Natural killer cell (primary cell): ENCODE data around the gene MEIS2. TPM values are rescaled to one million over a fixed set of nuclear protein-coding genes. Genes with fewer than 3 reads are reported as not detected.

Experiments
- ATAC-seq, 3 donors: fragments of 150-1000 bp in 2 of 3; fragments of 200-7000 bp in 1 of 3; cut with Tn5 transposase; 1 replicate in 1 of 3; 2 replicates in 2 of 3; pipeline ENCODE4 v1.10.0; 2021; ENCODE audit warnings: mild to moderate bottlenecking in 2 of 3, moderate library complexity in 2 of 3
- DNase-seq, 2 donors: peaks; one replicate each; pipeline versions ENCODE4 v3.0.0 to v3.0.0-alpha.2; 2013 to 2021; ENCODE audit warnings: mixed read lengths in 1 of 2
- H3K27ac ChIP-seq: one replicate; pipeline ENCODE4 v1.5.1; 2013; ENCODE audit warnings: mild to moderate bottlenecking, low read length
- H3K27me3 ChIP-seq: one replicate; pipeline ENCODE4 v1.6.1; 2013; ENCODE audit warnings: low read length; ENCODE audit not compliant: control insufficient read depth, insufficient read depth
- H3K36me3 ChIP-seq: one replicate; pipeline ENCODE4 v1.6.1; 2013; ENCODE audit warnings: low read length; ENCODE audit not compliant: control insufficient read depth, insufficient read depth
- H3K4me1 ChIP-seq: one replicate; pipeline ENCODE4 v1.6.1; 2013; ENCODE audit warnings: low read length; ENCODE audit not compliant: control insufficient read depth, insufficient read depth
- H3K4me3 ChIP-seq: one replicate; pipeline ENCODE4 v1.5.1; 2013; ENCODE audit warnings: low read length
- H3K9me3 ChIP-seq: one replicate; pipeline ENCODE4 v1.6.1; 2013; ENCODE audit warnings: low read length; ENCODE audit not compliant: control insufficient read depth, insufficient read depth
- H3K27ac Mint-ChIP-seq, 2 donors: one replicate each; pipeline ENCODE4 v1.8.0; 2022; ENCODE audit warnings: mild to moderate bottlenecking in 2 of 2, mixed read lengths in 2 of 2, moderate library complexity in 1 of 2
- H3K27me3 Mint-ChIP-seq, 2 donors: one replicate each; pipeline ENCODE4 v1.8.0; 2022; ENCODE audit warnings: low read depth in 2 of 2, mixed read lengths in 2 of 2
- H3K36me3 Mint-ChIP-seq: one replicate; pipeline ENCODE4 v1.8.0; 2022; ENCODE audit warnings: mixed read lengths
- H3K4me1 Mint-ChIP-seq, 2 donors: one replicate each; pipeline ENCODE4 v1.8.0; 2022; ENCODE audit warnings: mixed read lengths in 2 of 2
- H3K4me3 Mint-ChIP-seq: one replicate; pipeline ENCODE4 v1.8.0; 2022; ENCODE audit warnings: mild to moderate bottlenecking, moderate library complexity, mixed read lengths
- H3K9me3 Mint-ChIP-seq, 2 donors: one replicate each; pipeline ENCODE4 v1.8.0; 2022; ENCODE audit warnings: mixed read lengths in 2 of 2
- CTCF ChIP-seq: fragments of 200-600 bp; IDR thresholded peaks from one replicate; pipeline ENCODE4 v1.8.0; 2022; ENCODE audit warnings: antibody characterized with exemption
- WGBS: methylation state at CpG from one replicate; pipeline ENCODE4 v1.1.7; 2013; ENCODE audit warnings: missing lambda C conversion rate; ENCODE audit not compliant: insufficient coverage; 5-methylcytosine and 5-hydroxymethylcytosine counted together
- intact Hi-C: fragments of 100-400 bp; cut with micrococcal nuclease; formaldehyde crosslinking; loops from one replicate; pipeline ENCODE4 v1.14.2; 2022
- total RNA-seq, 4 donors: library from RNA; stranded (reverse); fragments of 120-200 nt in 1 of 4; gene quantifications; one replicate each; pipeline versions ENCODE4 v1.2.3 to v1.2.4, GENCODE V29; 2013 to 2022

Gene MEIS2
- total RNA-seq, 3 donors from 2014 or later (not counting 1 experiment from before 2014, with no cell fraction given): 0.35 TPM; not detected in 2

GRCh38 chr15:37008205-37008604, 92.1 kb downstream of the MEIS2 start:
- H3K4me1 Mint-ChIP-seq: no peaks in the 10 kb centered on the region
- no peaks in the 10 kb centered on the region for H3K27me3 ChIP-seq
- no peak overlapping the region for H3K27ac Mint-ChIP-seq
- no peaks in the 10 kb centered on the region for H3K27me3 Mint-ChIP-seq
- no peak overlapping the region for H3K4me3 Mint-ChIP-seq
- intact Hi-C loops: no loop called here
- H3K4me1 ChIP-seq: no peaks in the 10 kb centered on the region
- no peaks in the 10 kb centered on the region for H3K9me3 ChIP-seq
- TF ChIP-seq CTCF: no peak
- no peaks in the 10 kb centered on the region for H3K36me3 Mint-ChIP-seq
- peaks cover 8 to 10% of the 10 kb centered on the region in 2 donors for H3K9me3 Mint-ChIP-seq
- no peak overlapping the region for H3K4me3 ChIP-seq
- H3K36me3 ChIP-seq: no peaks in the 10 kb centered on the region
- H3K27ac ChIP-seq: no peak overlapping the region
- WGBS: no CpG with 5 or more reads among the region's 3 CpGs
- ATAC-seq: no peak
- DNase-seq: no peak

GRCh38 chr15:37007301-37007700, 93.0 kb downstream of the MEIS2 start:
- Mint-ChIP-seq H3K27ac (no peak overlapping the region), H3K36me3 (no peaks in the 10 kb centered on the region), H3K4me1 (no peaks in the 10 kb centered on the region), H3K27me3 (no peaks in the 10 kb centered on the region), H3K9me3 (peaks cover 8 to 9% of the 10 kb centered on the region in 2 donors), H3K4me3 (no peak overlapping the region)
- intact Hi-C loops: no loop called here
- H3K27me3 ChIP-seq: no peaks in the 10 kb centered on the region
- 96% methylated on average over 1 of the region's 2 CpGs for WGBS
- no peak overlapping the region for H3K4me3 ChIP-seq
- no peaks in the 10 kb centered on the region for H3K36me3 ChIP-seq
- H3K4me1 ChIP-seq: no peaks in the 10 kb centered on the region
- H3K27ac ChIP-seq: no peak overlapping the region
- DNase-seq (no peak), ATAC-seq (no peak)
- no peaks in the 10 kb centered on the region for H3K9me3 ChIP-seq
- TF ChIP-seq CTCF: no peak

GRCh38 chr15:37004981-37005735, 95.2 kb downstream of the MEIS2 start:
- no peak overlapping the region for H3K27ac Mint-ChIP-seq

More at GRCh38 chr15:37004981-37005735, 95.2 kb downstream of the MEIS2 start:
- Histone ChIP-seq H3K4me3 (no peak overlapping the region), H3K4me1 (no peaks in the 10 kb centered on the region), H3K36me3 (no peaks in the 10 kb centered on the region), H3K27ac (no peak overlapping the region), H3K27me3 (no peaks in the 10 kb centered on the region), H3K9me3 (no peaks in the 10 kb centered on the region)
- no peaks in the 10 kb centered on the region for H3K4me1 Mint-ChIP-seq
- intact Hi-C loops: no loop called here
- H3K4me3 Mint-ChIP-seq: no peak overlapping the region
- no peaks in the 10 kb centered on the region for H3K36me3 Mint-ChIP-seq
- no peak for DNase-seq
- no peak for ATAC-seq
- TF ChIP-seq CTCF: no peak
- peaks cover 15 to 16% of the 10 kb centered on the region in 2 donors for H3K9me3 Mint-ChIP-seq
- 61% methylated on average over 6 of the region's 8 CpGs for WGBS
- no peaks in the 10 kb centered on the region for H3K27me3 Mint-ChIP-seq
